Upper lobe of left lung (tissue), 6 donors: Measurements from ENCODE around the gene KCNK2. TPM values are rescaled to one million over a fixed set of nuclear protein-coding genes. Genes with fewer than 3 reads are reported as not detected.

ENCODE experiments used
- ATAC-seq, 2 donors: fragments of 200-7000 bp; cut with Tn5 transposase; one replicate each; pipeline ENCODE4 v1.9.1; 2022; ENCODE audit warnings: mild to moderate bottlenecking in 2 of 2, moderate library complexity in 2 of 2; ENCODE audit not compliant: low FRiP score in 2 of 2
- DNase-seq, 2 donors: peaks; one replicate each; pipeline ENCODE4 v3.0.0-alpha.2; 2019 to 2020
- H3K27ac ChIP-seq, 4 donors: fragments of 200-600 bp; sonication (generic); one replicate each; pipeline ENCODE4 v1.5.1; 2016 to 2019
- H3K27me3 ChIP-seq, 4 donors: fragments of 200-600 bp; sonication (generic); one replicate each; pipeline ENCODE4 v1.5.1; 2017 to 2019
- H3K36me3 ChIP-seq, 4 donors: fragments of 200-600 bp; sonication (generic); one replicate each; pipeline ENCODE4 v1.5.1; 2016 to 2019
- H3K4me1 ChIP-seq, 4 donors: fragments of 200-600 bp; sonication (generic); one replicate each; pipeline ENCODE4 v1.5.1; 2018 to 2019
- H3K4me3 ChIP-seq, 4 donors: fragments of 200-600 bp; sonication (generic); one replicate each; pipeline ENCODE4 v1.5.1; 2017 to 2019; ENCODE audit warnings: mild to moderate bottlenecking in 2 of 4, moderate library complexity in 1 of 4
- H3K9me3 ChIP-seq, 4 donors: fragments of 200-600 bp; sonication (generic); one replicate each; pipeline ENCODE4 v1.5.1; 2018 to 2019
- EP300 ChIP-seq, 4 donors: sonication (generic); formaldehyde crosslinking; IDR thresholded peaks; one replicate each; pipeline ENCODE4 v1.5.1; 2017; ENCODE audit warnings: antibody characterized with exemption in 4 of 4, control low read depth in 2 of 4
- POLR2A ChIP-seq, 4 donors: fragments of 450-650 bp; IDR thresholded peaks; one replicate each; pipeline ENCODE4 v1.5.1; 2016 to 2017; ENCODE audit warnings: antibody characterized with exemption in 4 of 4, mild to moderate bottlenecking in 2 of 4
- POLR2AphosphoS5 ChIP-seq, 2 donors: sonication (generic); formaldehyde crosslinking; IDR thresholded peaks; one replicate each; pipeline ENCODE4 v1.5.1; 2017; ENCODE audit warnings: antibody characterized with exemption in 2 of 2
- WGBS, 2 donors: methylation state at CpG; one replicate each; pipeline ENCODE4 v1.1.5; 2017 to 2018; 5-methylcytosine and 5-hydroxymethylcytosine counted together
- total RNA-seq, 6 donors: library from RNA; depleted of rRNA in 4 of 6; stranded (reverse); fragments of >200 nt in 4 of 6; gene quantifications; one replicate each; pipeline versions ENCODE4 v1.1.0 to v1.2.1, GENCODE V29; 2016 to 2021
- TF ChIP-seq, protein P1 (sequence below), 6 experiments: fragments of 450-650 bp in 4 of 6; fragments of 200-600 bp in 2 of 6; sonication (generic) in 2 of 6; IDR thresholded peaks; one replicate each; pipeline ENCODE4 v1.5.1; 2016 to 2019; ENCODE audit warnings: antibody characterized with exemption in 6 of 6
- donor health status: DM: no; HTN: no; CAD: no; lungs with moderate emphysema.
- donor health status: DM: no; HTN: yes; CAD: no; lungs with severe emphysema.

Gene KCNK2
- total RNA-seq, 6 donors from 2014 or later: 0.20 to 2.4 (median 0.33) TPM; not detected in 2

DNA sequence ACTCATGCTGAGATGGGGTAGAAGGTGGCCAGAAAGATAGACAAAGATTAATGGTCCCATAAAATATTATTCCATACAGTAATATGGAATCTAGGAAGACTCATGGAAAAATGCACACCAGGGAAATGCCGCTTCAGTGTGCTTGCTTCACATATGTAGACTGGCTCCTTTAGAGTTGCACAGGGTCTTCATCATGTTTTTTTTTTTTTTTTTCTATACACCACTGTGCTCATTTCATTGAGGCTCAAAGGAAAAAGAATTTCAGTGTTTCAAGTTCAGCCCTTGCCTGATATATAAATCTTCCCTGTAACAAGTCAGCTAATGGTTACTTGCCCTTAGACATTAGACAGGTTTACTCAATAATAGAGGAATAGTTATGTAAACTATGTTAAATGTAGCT is 33.2 kb downstream of the KCNK2 start:
- no peak overlapping the region for H3K27ac ChIP-seq
- no peak for ATAC-seq
- 89 to 90% methylated on average over 1 of the region's 1 CpG for WGBS, 2 donors

DNA sequence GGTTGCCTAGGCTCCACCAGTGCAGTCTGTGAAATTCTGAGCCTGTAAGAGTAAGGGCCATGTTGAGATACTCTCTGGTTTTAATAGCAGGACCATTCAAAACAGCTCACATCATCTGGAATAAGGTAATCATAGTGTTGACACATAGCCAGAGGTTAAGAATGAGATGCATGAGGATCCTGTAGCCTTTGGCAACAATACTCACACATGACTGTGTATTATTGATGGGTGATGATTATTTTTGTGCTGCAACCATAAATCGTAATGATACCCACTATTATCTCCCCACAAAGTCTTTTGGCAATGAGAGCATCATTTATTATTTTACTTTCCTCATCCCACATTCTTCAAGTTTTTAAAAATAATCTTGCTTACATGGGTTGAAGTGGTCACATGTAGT is 35.5 kb downstream of the KCNK2 start:
- WGBS, 2 donors: 68 to 77% methylated on average over 1 of the region's 1 CpG
- ATAC-seq (peak in 1 of 2 donors; percentile 57), DNase-seq (no peak)
- TF ChIP-seq POLR2AphosphoS5 (IDR thresholded peaks at IDR 0.05) (no peak), POLR2A (IDR thresholded peaks at IDR 0.05) (no peak), EP300 (IDR thresholded peaks at IDR 0.05) (no peak)
- TF ChIP-seq, protein P1, sequence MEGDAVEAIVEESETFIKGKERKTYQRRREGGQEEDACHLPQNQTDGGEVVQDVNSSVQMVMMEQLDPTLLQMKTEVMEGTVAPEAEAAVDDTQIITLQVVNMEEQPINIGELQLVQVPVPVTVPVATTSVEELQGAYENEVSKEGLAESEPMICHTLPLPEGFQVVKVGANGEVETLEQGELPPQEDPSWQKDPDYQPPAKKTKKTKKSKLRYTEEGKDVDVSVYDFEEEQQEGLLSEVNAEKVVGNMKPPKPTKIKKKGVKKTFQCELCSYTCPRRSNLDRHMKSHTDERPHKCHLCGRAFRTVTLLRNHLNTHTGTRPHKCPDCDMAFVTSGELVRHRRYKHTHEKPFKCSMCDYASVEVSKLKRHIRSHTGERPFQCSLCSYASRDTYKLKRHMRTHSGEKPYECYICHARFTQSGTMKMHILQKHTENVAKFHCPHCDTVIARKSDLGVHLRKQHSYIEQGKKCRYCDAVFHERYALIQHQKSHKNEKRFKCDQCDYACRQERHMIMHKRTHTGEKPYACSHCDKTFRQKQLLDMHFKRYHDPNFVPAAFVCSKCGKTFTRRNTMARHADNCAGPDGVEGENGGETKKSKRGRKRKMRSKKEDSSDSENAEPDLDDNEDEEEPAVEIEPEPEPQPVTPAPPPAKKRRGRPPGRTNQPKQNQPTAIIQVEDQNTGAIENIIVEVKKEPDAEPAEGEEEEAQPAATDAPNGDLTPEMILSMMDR (IDR thresholded peaks at IDR 0.05): no peak
- Histone ChIP-seq H3K4me3 (no peak overlapping the region), H3K27me3 (no peaks in the 10 kb centered on the region), H3K36me3 (no peaks in the 10 kb centered on the region), H3K27ac (no peak overlapping the region), H3K9me3 (no peaks in the 10 kb centered on the region), H3K4me1 (peaks cover 0 to 5% (median 0%) of the 10 kb centered on the region in 4 donors)

More for the DNA sequence above, 33.2 kb downstream of the KCNK2 start:
- Histone ChIP-seq H3K9me3 (no peaks in the 10 kb centered on the region), H3K27me3 (no peaks in the 10 kb centered on the region), H3K36me3 (no peaks in the 10 kb centered on the region), H3K4me1 (peaks cover 0 to 5% (median 0%) of the 10 kb centered on the region in 4 donors), H3K4me3 (no peak overlapping the region)
- DNase-seq: no peak
- no peak for TF ChIP-seq POLR2AphosphoS5 (IDR thresholded peaks at IDR 0.05)
- no peak for TF ChIP-seq POLR2A (IDR thresholded peaks at IDR 0.05)
- no peak for TF ChIP-seq EP300 (IDR thresholded peaks at IDR 0.05)
- TF ChIP-seq, protein P1 (IDR thresholded peaks at IDR 0.05): no peak

DNA sequence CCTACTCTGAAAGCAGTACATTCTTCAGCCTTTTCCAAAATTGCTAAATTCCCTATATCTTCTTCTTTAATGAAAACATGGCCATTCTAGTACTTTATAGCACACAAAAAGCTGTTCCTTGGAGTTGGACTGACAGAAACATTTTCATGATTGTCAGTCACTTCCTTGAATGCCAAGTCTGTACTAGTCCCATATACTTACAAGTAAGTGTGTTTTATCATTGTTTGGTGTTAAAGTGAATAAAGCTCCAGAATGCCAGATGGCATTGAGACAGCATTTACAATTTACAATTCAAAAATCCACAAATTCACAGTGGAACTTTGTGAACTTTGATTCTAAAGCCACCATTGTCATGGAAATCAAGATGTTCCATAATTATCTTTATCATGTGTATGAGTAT is 36.5 kb downstream of the KCNK2 start:
- DNase-seq (no peak), ATAC-seq (no peak)
- no peak overlapping the region for H3K27ac ChIP-seq
- peaks cover 0 to 5% (median 0%) of the 10 kb centered on the region in 4 donors for H3K4me1 ChIP-seq
- H3K4me3 ChIP-seq: no peak overlapping the region
- TF ChIP-seq EP300 (IDR thresholded peaks at IDR 0.05): no peak
- no peak for TF ChIP-seq POLR2AphosphoS5 (IDR thresholded peaks at IDR 0.05)
- TF ChIP-seq, protein P1 (IDR thresholded peaks at IDR 0.05): no peak
- TF ChIP-seq POLR2A (IDR thresholded peaks at IDR 0.05): no peak
- H3K36me3 ChIP-seq: no peaks in the 10 kb centered on the region
- no peaks in the 10 kb centered on the region for H3K27me3 ChIP-seq
- H3K9me3 ChIP-seq: no peaks in the 10 kb centered on the region

DNA sequence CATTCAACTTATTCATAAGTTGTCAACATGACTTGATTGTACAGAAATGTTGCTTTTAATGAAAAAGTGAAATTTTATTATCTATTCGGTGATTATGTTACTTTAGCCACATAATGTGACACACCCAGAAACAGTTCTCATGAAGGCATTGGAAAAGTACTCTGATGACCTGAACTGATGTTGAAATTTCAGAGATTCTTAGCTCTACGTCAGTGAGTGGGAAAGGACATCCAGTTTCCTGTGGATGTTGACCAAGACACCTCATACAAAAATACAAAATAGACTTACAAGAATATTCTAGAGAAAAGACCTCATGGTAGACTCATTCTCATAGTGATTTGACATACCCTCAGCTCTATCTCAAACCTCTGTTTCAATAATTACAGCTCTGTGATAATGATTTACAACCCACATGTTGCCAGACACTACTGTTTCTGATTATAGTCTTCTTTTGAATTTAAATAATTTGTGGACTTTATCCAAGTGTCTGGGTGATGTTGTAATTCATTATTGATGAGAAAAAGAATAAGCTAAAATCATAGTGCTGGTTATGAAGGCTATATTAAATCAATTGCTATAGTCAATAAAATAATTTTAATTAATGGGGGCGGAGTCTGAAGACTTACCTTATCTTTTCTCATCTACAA is 37.3 kb downstream of the KCNK2 start:
- H3K9me3 ChIP-seq: no peaks in the 10 kb centered on the region
- ATAC-seq (peak in 1 of 2 donors; percentile 85), DNase-seq (no peak)
- WGBS, 2 donors: 58 to 63% methylated on average over 3 of the region's 3 CpGs
- H3K27me3 ChIP-seq: no peaks in the 10 kb centered on the region
- TF ChIP-seq, protein P1 (IDR thresholded peaks at IDR 0.05): no peak
- TF ChIP-seq POLR2AphosphoS5 (IDR thresholded peaks at IDR 0.05) (no peak), EP300 (IDR thresholded peaks at IDR 0.05) (no peak)
- H3K27ac ChIP-seq: no peak overlapping the region
- peaks cover 0 to 5% (median 0%) of the 10 kb centered on the region in 4 donors for H3K4me1 ChIP-seq
- no peak overlapping the region for H3K4me3 ChIP-seq
- no peaks in the 10 kb centered on the region for H3K36me3 ChIP-seq

DNA sequence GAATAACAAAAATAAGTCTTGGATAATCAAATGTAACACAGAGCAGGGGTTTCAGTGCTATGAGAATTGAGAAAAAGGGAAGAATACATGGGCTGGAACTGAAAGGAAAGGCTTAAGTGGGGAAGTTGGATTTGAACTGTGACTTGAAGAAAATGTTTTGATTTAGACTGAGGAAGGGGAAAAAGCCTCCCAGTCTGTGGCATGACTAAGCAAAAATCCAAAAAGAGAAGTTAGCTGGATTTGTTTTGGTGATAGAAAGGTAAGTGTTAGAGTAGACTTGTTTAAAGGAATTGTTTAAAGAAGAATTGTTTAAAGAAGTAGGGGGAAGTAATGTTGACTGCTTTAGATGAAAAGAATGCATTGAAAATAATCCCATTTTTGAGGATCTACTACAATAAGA is 46.0 kb downstream of the KCNK2 start:
- H3K36me3 ChIP-seq: no peaks in the 10 kb centered on the region
- no peak for ATAC-seq
- H3K4me3 ChIP-seq: no peak overlapping the region
- no peak for DNase-seq
- TF ChIP-seq, protein P1 (IDR thresholded peaks at IDR 0.05): no peak
- TF ChIP-seq EP300 (IDR thresholded peaks at IDR 0.05): no peak
- TF ChIP-seq POLR2A (IDR thresholded peaks at IDR 0.05): no peak
- TF ChIP-seq POLR2AphosphoS5 (IDR thresholded peaks at IDR 0.05): no peak
- no peak overlapping the region for H3K27ac ChIP-seq
- H3K4me1 ChIP-seq: no peaks in the 10 kb centered on the region
- no peaks in the 10 kb centered on the region for H3K9me3 ChIP-seq
- no peaks in the 10 kb centered on the region for H3K27me3 ChIP-seq
